ENCODE measurements around the gene EEFSEC. TPM values are rescaled to one million over a fixed set of nuclear protein-coding genes. Genes with fewer than 3 reads are reported as not detected.

The EEFSEC gene
- total RNA-seq, 1 donor: 5.1 TPM

DNA sequence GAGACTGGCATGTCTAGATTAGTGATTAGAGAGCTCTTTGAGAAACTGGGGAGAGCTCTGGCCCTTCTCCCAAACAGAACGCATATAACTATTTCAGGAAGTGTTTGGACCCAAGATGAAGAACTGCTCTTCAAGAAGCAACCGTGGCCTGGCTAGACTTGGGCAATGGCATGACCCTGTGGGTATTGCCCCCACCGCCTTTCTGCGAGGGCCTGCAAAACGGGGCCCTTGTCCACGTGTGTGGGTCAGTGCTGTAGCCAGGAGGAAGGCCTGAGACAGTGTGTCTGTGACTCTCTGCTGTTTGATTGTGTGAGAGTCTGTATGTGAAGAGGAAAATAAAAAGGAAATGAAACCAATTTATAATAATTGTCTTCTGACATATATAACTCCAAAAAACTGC is 42.5 kb downstream of the EEFSEC start:
- no peak overlapping the region for H3K4me3 ChIP-seq (ENCODE audit: insufficient read depth, low read length)
- no peak overlapping the region for H3K4me2 ChIP-seq (ENCODE audit: insufficient read depth, low read length)
- no peaks in the 10 kb centered on the region for H3K36me3 ChIP-seq (ENCODE audit: insufficient read depth, low read length)
- no peak overlapping the region for H3K27ac ChIP-seq (ENCODE audit: low read depth, low read length)
- no peaks in the 10 kb centered on the region for H3K9me3 ChIP-seq (ENCODE audit: low read depth, low read length)
- no peak for DNase-seq (ENCODE audit: insufficient read length, low spot score, missing footprints)
- TF ChIP-seq, protein P1, sequence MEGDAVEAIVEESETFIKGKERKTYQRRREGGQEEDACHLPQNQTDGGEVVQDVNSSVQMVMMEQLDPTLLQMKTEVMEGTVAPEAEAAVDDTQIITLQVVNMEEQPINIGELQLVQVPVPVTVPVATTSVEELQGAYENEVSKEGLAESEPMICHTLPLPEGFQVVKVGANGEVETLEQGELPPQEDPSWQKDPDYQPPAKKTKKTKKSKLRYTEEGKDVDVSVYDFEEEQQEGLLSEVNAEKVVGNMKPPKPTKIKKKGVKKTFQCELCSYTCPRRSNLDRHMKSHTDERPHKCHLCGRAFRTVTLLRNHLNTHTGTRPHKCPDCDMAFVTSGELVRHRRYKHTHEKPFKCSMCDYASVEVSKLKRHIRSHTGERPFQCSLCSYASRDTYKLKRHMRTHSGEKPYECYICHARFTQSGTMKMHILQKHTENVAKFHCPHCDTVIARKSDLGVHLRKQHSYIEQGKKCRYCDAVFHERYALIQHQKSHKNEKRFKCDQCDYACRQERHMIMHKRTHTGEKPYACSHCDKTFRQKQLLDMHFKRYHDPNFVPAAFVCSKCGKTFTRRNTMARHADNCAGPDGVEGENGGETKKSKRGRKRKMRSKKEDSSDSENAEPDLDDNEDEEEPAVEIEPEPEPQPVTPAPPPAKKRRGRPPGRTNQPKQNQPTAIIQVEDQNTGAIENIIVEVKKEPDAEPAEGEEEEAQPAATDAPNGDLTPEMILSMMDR (IDR thresholded peaks at IDR 0.05; ENCODE audit: extremely low read depth, low read depth, low read length): no peak
- no peaks in the 10 kb centered on the region for H3K4me1 ChIP-seq (ENCODE audit: insufficient read depth, low read length)
- H3K79me2 ChIP-seq (ENCODE audit: insufficient read depth, low read length): no peaks in the 10 kb centered on the region
- no peaks in the 10 kb centered on the region for H3K27me3 ChIP-seq (ENCODE audit: insufficient read depth, low read length)
- no peaks in the 10 kb centered on the region for H4K20me1 ChIP-seq (ENCODE audit: insufficient read depth, low read length)
- H2AFZ ChIP-seq (ENCODE audit: low read length): no peak overlapping the region

DNA sequence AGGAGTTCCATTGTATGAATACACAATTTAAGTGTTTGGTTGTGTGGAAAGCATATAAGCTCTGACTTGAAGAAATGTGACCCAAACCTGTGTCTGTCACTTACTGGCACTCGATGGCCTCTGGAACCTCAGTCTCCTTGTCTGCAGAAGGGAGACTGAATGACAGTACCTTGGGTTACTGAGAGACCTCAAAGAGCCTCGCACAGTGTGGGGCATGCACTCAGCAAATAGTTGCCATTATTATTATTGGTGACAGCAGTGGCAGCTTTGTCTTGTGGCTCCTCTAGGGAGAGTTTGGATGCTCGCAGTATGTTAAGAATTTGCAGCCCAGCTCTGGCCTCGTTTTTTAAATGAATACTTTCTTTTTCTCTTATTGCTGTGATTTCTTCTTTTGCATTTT is 43.4 kb downstream of the EEFSEC start:
- Histone ChIP-seq H3K4me2 (ENCODE audit: insufficient read depth, low read length) (no peak overlapping the region), H3K36me3 (ENCODE audit: insufficient read depth, low read length) (no peaks in the 10 kb centered on the region), H3K4me1 (ENCODE audit: insufficient read depth, low read length) (no peaks in the 10 kb centered on the region), H3K27me3 (ENCODE audit: insufficient read depth, low read length) (no peaks in the 10 kb centered on the region), H3K4me3 (ENCODE audit: insufficient read depth, low read length) (no peak overlapping the region), H4K20me1 (ENCODE audit: insufficient read depth, low read length) (peaks cover 1% of the 10 kb centered on the region), H3K27ac (ENCODE audit: low read depth, low read length) (no peak overlapping the region), H3K79me2 (ENCODE audit: insufficient read depth, low read length) (no peaks in the 10 kb centered on the region), H2AFZ (ENCODE audit: low read length) (no peak overlapping the region), H3K9me3 (ENCODE audit: low read depth, low read length) (no peaks in the 10 kb centered on the region)
- TF ChIP-seq, protein P1 (IDR thresholded peaks at IDR 0.05; ENCODE audit: extremely low read depth, low read depth, low read length): no peak
- DNase-seq (ENCODE audit: insufficient read length, low spot score, missing footprints): no peak

DNA sequence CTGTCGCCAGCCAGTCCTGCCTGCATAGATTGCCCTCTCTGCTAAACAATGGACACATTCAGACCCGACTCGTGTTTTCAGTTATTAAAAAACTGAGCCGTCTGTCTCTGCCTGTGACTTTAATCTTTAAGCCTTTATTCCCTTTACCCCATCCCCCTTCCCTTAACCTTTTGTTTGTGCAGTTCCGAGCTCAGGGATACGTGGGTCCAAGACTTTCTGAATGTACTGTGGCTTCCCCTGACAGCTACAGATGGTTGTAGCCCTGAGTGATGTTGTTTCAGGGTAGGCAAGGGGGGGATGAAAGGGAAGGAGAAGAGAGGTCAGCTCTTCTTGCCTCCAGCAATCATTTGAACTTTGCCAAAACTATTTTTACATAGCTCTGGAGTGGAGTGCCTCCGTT is 44.6 kb downstream of the EEFSEC start:
- Histone ChIP-seq H3K27me3 (ENCODE audit: insufficient read depth, low read length) (no peaks in the 10 kb centered on the region), H3K27ac (ENCODE audit: low read depth, low read length) (no peak overlapping the region), H3K9me3 (ENCODE audit: low read depth, low read length) (no peaks in the 10 kb centered on the region), H3K79me2 (ENCODE audit: insufficient read depth, low read length) (no peaks in the 10 kb centered on the region), H4K20me1 (ENCODE audit: insufficient read depth, low read length) (peaks cover 3% of the 10 kb centered on the region), H3K4me1 (ENCODE audit: insufficient read depth, low read length) (no peaks in the 10 kb centered on the region), H3K36me3 (ENCODE audit: insufficient read depth, low read length) (no peaks in the 10 kb centered on the region), H2AFZ (ENCODE audit: low read length) (no peak overlapping the region), H3K4me2 (ENCODE audit: insufficient read depth, low read length) (no peak overlapping the region), H3K4me3 (ENCODE audit: insufficient read depth, low read length) (no peak overlapping the region)
- TF ChIP-seq, protein P1 (IDR thresholded peaks at IDR 0.05; ENCODE audit: extremely low read depth, low read depth, low read length): no peak
- no peak for DNase-seq (ENCODE audit: insufficient read length, low spot score, missing footprints)

DNA sequence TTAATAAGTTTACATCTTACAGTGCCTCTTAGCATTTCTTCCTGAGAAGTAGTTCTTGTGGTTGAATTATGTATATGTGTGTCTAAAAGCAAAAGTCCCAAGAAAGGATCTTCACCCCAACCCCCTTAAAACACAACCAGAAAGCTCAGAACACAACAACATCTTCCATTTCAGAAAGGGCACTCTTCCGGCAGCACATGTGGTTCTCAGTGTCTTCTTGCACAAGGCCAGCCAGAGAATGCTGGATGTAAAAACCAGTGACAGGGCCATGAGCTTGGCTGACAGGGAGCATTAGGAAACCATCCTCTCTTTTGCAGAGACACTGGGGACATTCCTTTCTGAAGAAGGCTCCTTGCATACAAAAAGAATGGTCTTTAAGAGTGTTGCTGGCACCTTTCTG is 45.0 kb downstream of the EEFSEC start:
- no peak for DNase-seq (ENCODE audit: insufficient read length, low spot score, missing footprints)
- Histone ChIP-seq H3K4me3 (ENCODE audit: insufficient read depth, low read length) (no peak overlapping the region), H3K9me3 (ENCODE audit: low read depth, low read length) (no peaks in the 10 kb centered on the region), H3K79me2 (ENCODE audit: insufficient read depth, low read length) (no peaks in the 10 kb centered on the region), H3K36me3 (ENCODE audit: insufficient read depth, low read length) (no peaks in the 10 kb centered on the region), H3K27me3 (ENCODE audit: insufficient read depth, low read length) (no peaks in the 10 kb centered on the region), H3K4me1 (ENCODE audit: insufficient read depth, low read length) (no peaks in the 10 kb centered on the region), H3K4me2 (ENCODE audit: insufficient read depth, low read length) (no peak overlapping the region), H3K27ac (ENCODE audit: low read depth, low read length) (no peak overlapping the region), H2AFZ (ENCODE audit: low read length) (no peak overlapping the region), H4K20me1 (ENCODE audit: insufficient read depth, low read length) (peaks cover 3% of the 10 kb centered on the region)
- TF ChIP-seq, protein P1 (IDR thresholded peaks at IDR 0.05; ENCODE audit: extremely low read depth, low read depth, low read length): no peak
